ENCODE measurements around the gene PCBD1. TPM values are rescaled to one million over a fixed set of nuclear protein-coding genes. Genes with fewer than 3 reads are reported as not detected.

PCBD1 gene
- polyA plus RNA-seq, 1 donor = 89.2 TPM

DNA sequence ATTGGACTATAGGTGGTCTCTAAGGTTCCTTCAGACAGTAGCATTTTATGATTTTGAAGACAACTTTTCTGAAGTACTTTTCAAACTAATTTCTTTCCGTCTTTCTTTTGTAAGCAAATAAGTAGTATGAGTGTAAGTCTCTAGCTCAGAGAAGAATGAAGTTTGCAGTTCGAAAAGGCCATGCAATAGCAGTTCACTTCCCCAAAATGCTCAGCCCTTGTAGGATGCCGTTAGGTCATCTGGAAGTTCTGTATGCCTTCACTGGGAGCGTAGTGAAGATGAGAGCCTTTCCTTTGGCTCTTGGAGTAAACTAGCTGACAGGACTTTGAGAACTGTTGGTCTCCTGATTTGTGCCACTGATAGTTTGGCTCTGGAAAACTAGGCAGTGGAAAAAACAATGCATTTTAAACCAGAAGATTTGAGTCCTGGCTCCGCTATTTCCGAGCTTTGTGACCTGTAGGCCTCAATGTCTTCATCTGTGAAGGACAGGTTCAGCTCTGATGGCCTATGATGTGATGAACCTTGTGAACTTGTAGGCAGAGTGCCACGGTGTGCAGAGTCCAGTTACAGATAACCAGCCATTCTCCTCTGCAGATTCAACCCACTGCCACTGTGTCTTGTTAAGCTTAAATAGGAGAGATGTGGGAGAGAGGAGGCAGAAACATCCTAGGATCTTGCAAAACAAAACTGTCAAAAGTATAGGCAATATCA is 53.8 kb downstream of the PCBD1 start:
- no peak for DNase-seq

DNA sequence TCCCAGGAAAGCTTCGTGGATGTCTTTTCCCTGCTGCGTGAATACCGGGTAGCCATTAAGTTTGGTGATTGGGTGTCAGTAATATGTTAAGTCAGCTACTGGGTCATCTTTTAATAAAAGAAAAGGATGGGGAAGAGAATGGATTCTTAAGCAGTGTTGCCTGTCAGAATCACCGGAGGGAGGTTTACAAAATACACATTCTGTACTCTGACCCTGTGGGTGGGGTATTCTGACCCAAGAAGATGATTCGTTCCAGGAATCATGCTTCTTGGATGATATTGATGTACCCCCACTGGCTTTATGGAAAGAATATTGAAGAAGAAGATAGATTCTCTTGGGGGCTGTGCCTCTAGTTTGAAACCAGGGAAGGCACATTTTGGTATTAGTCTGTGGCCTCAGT is 54.3 kb downstream of the PCBD1 start:
- DNase-seq = no peak

DNA sequence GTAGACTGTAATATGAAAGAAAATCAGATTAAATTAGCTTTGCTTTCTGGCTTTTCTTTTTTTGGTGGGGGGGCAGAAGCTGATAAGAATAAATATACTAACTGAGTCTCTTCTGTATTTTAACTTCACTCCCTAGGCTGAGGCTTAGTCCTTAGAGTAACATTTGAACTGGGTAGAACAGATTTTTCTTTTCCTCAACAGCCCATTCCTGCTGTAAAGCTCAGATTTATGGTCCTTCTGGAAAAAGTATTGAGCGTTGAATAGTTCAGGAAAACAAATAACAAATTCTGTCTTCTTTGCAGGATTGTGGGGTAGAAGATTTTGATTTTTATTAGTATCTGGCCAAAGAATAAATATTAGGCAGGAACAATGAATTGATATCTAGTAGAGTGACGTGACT is 54.8 kb downstream of the PCBD1 start:
- DNase-seq = no peak

Other genes starting within 250 kb of the PCBD1 start
- gene ADAMTS14, start 216.1 kb downstream of the PCBD1 start, polyA plus RNA-seq (ENCODE audit: insufficient read length) = 1.1 TPM
- gene TBATA, start 103.2 kb downstream of the PCBD1 start, polyA plus RNA-seq (ENCODE audit: insufficient read length) = not detected
- gene SGPL1, start 72.6 kb downstream of the PCBD1 start, polyA plus RNA-seq (ENCODE audit: insufficient read length) = 78.4 TPM